SIG-M5 (cell line): ENCODE data around the gene ZNF256.

ENCODE experiments used
- DNase-seq: peaks from one replicate; lab custom pipeline; 2025; lab: John Stamatoyannopoulos, UW

Gene ZNF256

GRCh38 chr19:57947419-57948134, at the start of gene ZNF256:
Gene ZNF256, minus strand, starts transcription at chr19:57947706. Its CDS starts 232 bp downstream, at chr19:57947474.
- DNase-seq = no peak

- no peak for DNase-seq
These were observed 45.3 kb upstream of the ZNF256 start for GRCh38 chr19:57992841-57993240.

GRCh38 chr19:57978586-57979289, 31.2 kb upstream of the ZNF256 start:
- no peak for DNase-seq

GRCh38 chr19:57974434-57974833, 26.9 kb upstream of the ZNF256 start, which contains the start of gene C19orf18:
Gene C19orf18, minus strand, starts transcription at chr19:57974534. Its CDS starts 102 bp downstream, at chr19:57974432.
- no peak for DNase-seq

- DNase-seq = no peak
These were observed 17.3 kb upstream of the ZNF256 start for GRCh38 chr19:57964761-57965160.

GRCh38 chr19:57961785-57962184, 14.3 kb upstream of the ZNF256 start:
- no peak for DNase-seq

- DNase-seq = no peak
These were observed 7.5 kb upstream of the ZNF256 start for GRCh38 chr19:57954996-57955395.

- no peak for DNase-seq
These were observed 2.2 kb upstream of the ZNF256 start for GRCh38 chr19:57949702-57950101.

- DNase-seq = no peak
These were observed 1.8 kb upstream of the ZNF256 start for GRCh38 chr19:57949296-57949695.

- no peak for DNase-seq
These were observed 453 bp downstream of the ZNF256 start for GRCh38 chr19:57947088-57947418.

- no peak for DNase-seq
These were observed 1.2 kb downstream of the ZNF256 start for GRCh38 chr19:57946316-57946715.

- DNase-seq = no peak
These were observed 5.9 kb downstream of the ZNF256 start for GRCh38 chr19:57941593-57941992.

- DNase-seq = no peak
These were observed 11.8 kb downstream of the ZNF256 start for GRCh38 chr19:57935731-57936130.

GRCh38 chr19:57934820-57935665, 12.5 kb downstream of the ZNF256 start, which contains the start of gene ZNF418:
Gene ZNF418, minus strand, starts transcription at chr19:57935402. Its CDS starts 1,580 bp downstream, at chr19:57933822.
- DNase-seq = no peak

- no peak for DNase-seq
These were observed 19.9 kb downstream of the ZNF256 start for GRCh38 chr19:57927587-57927986.

- DNase-seq = peak; percentile 80
These were observed 31.1 kb downstream of the ZNF256 start, which contains the start of gene ZNF417 for GRCh38 chr19:57916168-57916995. Gene ZNF417, minus strand, starts transcription at chr19:57916592. Its CDS starts 181 bp downstream, at chr19:57916411.

- no peak for DNase-seq
These were observed 33.0 kb downstream of the ZNF256 start for GRCh38 chr19:57914531-57914930.

GRCh38 chr19:57907394-57907793, 40.1 kb downstream of the ZNF256 start:
- DNase-seq = no peak

- DNase-seq = no peak
These were observed 42.2 kb downstream of the ZNF256 start for GRCh38 chr19:57905258-57905657.

- DNase-seq = no peak
These were observed 43.8 kb downstream of the ZNF256 start for GRCh38 chr19:57903618-57904184.

GRCh38 chr19:57900311-57900710, 47.2 kb downstream of the ZNF256 start:
- DNase-seq = no peak
